HCT116 (cell line): Measurements from ENCODE around the gene UMAD1. TPM values are rescaled to one million over a fixed set of nuclear protein-coding genes. Genes with fewer than 3 reads are reported as not detected.

Experiments
- ATAC-seq: fragments of 200-7000 bp; cut with Tn5 transposase; 2 replicates; pipeline ENCODE4 v1.9.1; 2020; ENCODE audit warnings: mild to moderate bottlenecking, moderate library complexity
- BruUV-seq: library from RNA; stranded (reverse); fragments of 400-500 nt; replicated peaks from 2 replicates; lab custom pipeline; 2021; lab: Mats Ljungman, UMichigan
- CTCF ChIA-PET: fragments of 300-600 bp; sonication (Branson Sonifier 250); formaldehyde crosslinking; loops from one replicate; lab custom pipeline; 2021; ENCODE audit warnings: antibody characterized with exemption; lab: Charles Lee
- POLR2A ChIA-PET: fragments of 300-600, 350-600 bp; sonication (Branson Sonifier 250); formaldehyde crosslinking; loops from one replicate; lab custom pipeline; 2021; ENCODE audit warnings: antibody characterized with exemption; lab: Charles Lee
- RAD21 ChIA-PET, 2 experiments: fragments of 300-600 bp; sonication (Branson Sonifier 250); formaldehyde crosslinking; loops; one replicate each; lab custom pipeline; 2023; ENCODE audit warnings: low total read pairs in 2 of 2; ENCODE audit not compliant: uncharacterized antibody in 2 of 2, unreplicated experiment in 2 of 2, low non-redundant PET in 1 of 2; lab: Charles Lee
- DNase-seq: peaks from one replicate; pipeline ENCODE4 v3.0.0-alpha.2; 2010; ENCODE audit warnings: low read depth, low spot score
- H2AFZ ChIP-seq: fragments of 200-600 bp; shearing (Covaris generic), sonication (generic); 2 replicates; pipeline ENCODE4 v1.6.1; 2017; ENCODE audit warnings: low read depth, mixed run types, mixed read lengths, antibody characterized with exemption, low read length; ENCODE audit not compliant: poor library complexity, severe bottlenecking
- H3K27ac ChIP-seq: 2 replicates; pipeline ENCODE4 v1.5.1; 2012; ENCODE audit warnings: low read depth, low read length
- H3K27me3 ChIP-seq: fragments of 200-600 bp; sonication (generic); 2 replicates; pipeline ENCODE4 v1.6.1; 2016; ENCODE audit warnings: mixed run types, low read length, mixed read lengths; ENCODE audit not compliant: insufficient read depth
- H3K36me3 ChIP-seq, 2 experiments: fragments of 200-500 bp in 1 of 2; fragments of 200-600 bp in 1 of 2; sonication (Bioruptor generic) in 1 of 2; sonication (generic) in 1 of 2; 2 replicates each; pipeline versions ENCODE4 v1.5.1 to v1.6.1; 2014 to 2016; ENCODE audit warnings: low read length in 2 of 2, inconsistent platforms in 1 of 2, mixed read lengths in 1 of 2, mixed run types in 1 of 2; ENCODE audit not compliant: insufficient read depth in 2 of 2, control insufficient read depth in 1 of 2
- H3K4me1 ChIP-seq, 2 experiments: fragments of 200-600 bp in 1 of 2; sonication (generic) in 1 of 2; 2 replicates each; pipeline versions ENCODE4 v1.5.1 to v1.6.1; 2012 to 2017; ENCODE audit warnings: low read length in 2 of 2, inconsistent platforms in 1 of 2, mild to moderate bottlenecking in 1 of 2, mixed read lengths in 1 of 2, mixed run types in 1 of 2, moderate library complexity in 1 of 2; ENCODE audit not compliant: insufficient read depth in 2 of 2, control insufficient read depth in 1 of 2
- H3K4me2 ChIP-seq: fragments of 200-600 bp; sonication (generic); 2 replicates; pipeline ENCODE4 v1.6.1; 2017; ENCODE audit warnings: mixed run types, low read length, mixed read lengths
- H3K4me3 ChIP-seq, 2 experiments: fragments of 200-600 bp in 1 of 2; sonication (generic) in 1 of 2; replicated peaks in 1 of 2; 2 replicates each; pipeline ENCODE4 v1.5.1; 2011 to 2016; ENCODE audit warnings: low read length in 2 of 2, control low read depth in 1 of 2, low read depth in 1 of 2, mild to moderate bottlenecking in 1 of 2, mixed read lengths in 1 of 2, mixed run types in 1 of 2
- H3K79me2 ChIP-seq: fragments of 200-600 bp; sonication (generic); 2 replicates; pipeline ENCODE4 v1.6.1; 2017; ENCODE audit warnings: mild to moderate bottlenecking, mixed run types, low read length, moderate library complexity, mixed read lengths; ENCODE audit not compliant: insufficient read depth
- H3K9ac ChIP-seq: fragments of 200-600 bp; sonication (generic); 2 replicates; pipeline ENCODE4 v1.6.1; 2016; ENCODE audit warnings: low read length, mixed read lengths
- H3K9me2 ChIP-seq: fragments of 200-600 bp; sonication (generic), shearing (Covaris generic); 2 replicates; pipeline ENCODE4 v1.6.1; 2017; ENCODE audit warnings: mixed run types, mild to moderate bottlenecking, moderate library complexity; ENCODE audit not compliant: insufficient read depth
- H3K9me3 ChIP-seq, 2 experiments: fragments of 200-500 bp in 1 of 2; fragments of 200-600 bp in 1 of 2; sonication (Bioruptor generic) in 1 of 2; sonication (generic) in 1 of 2; 2 replicates each; pipeline ENCODE4 v1.6.1; 2014 to 2017; ENCODE audit warnings: low read length in 2 of 2, mixed read lengths in 2 of 2, inconsistent platforms in 1 of 2, low read depth in 1 of 2, mild to moderate bottlenecking in 1 of 2, mixed run types in 1 of 2, moderate library complexity in 1 of 2; ENCODE audit not compliant: control insufficient read depth in 1 of 2, insufficient read depth in 1 of 2
- H4K20me1 ChIP-seq: fragments of 200-600 bp; sonication (generic), shearing (Covaris generic); 2 replicates; pipeline ENCODE4 v1.6.1; 2017; ENCODE audit warnings: mixed run types, mild to moderate bottlenecking, moderate library complexity; ENCODE audit not compliant: insufficient read depth
- CBX3 ChIP-seq: IDR thresholded peaks from 2 replicates; pipeline ENCODE4 v1.6.1; 2012; ENCODE audit warnings: low read depth
- EGR1 ChIP-seq: IDR thresholded peaks from 2 replicates; pipeline ENCODE4 v1.6.1; 2012; ENCODE audit warnings: low read depth
- EZH2 ChIP-seq: fragments of 200-600 bp; sonication (generic); IDR thresholded peaks from 2 replicates; pipeline ENCODE4 v1.6.1; 2017; ENCODE audit warnings: antibody characterized with exemption, mixed run types
- EZH2phosphoT487 ChIP-seq: fragments of 200-600 bp; IDR thresholded peaks from 2 replicates; pipeline ENCODE4 v1.6.1; 2018; ENCODE audit warnings: antibody characterized with exemption, borderline replicate concordance
- FOSL1 ChIP-seq: IDR thresholded peaks from 2 replicates; pipeline ENCODE4 v1.6.1; 2012; ENCODE audit warnings: low read depth
- JUND ChIP-seq: IDR thresholded peaks from 2 replicates; pipeline ENCODE4 v1.6.1; 2012
- POLR2AphosphoS5 ChIP-seq: IDR thresholded peaks from 2 replicates; pipeline ENCODE4 v1.6.1; 2011; ENCODE audit warnings: mild to moderate bottlenecking, low read depth, low read length, moderate library complexity
- RAD21 ChIP-seq: IDR thresholded peaks from 2 replicates; pipeline ENCODE4 v1.6.1; 2012; ENCODE audit warnings: low read depth, mild to moderate bottlenecking
- SIN3A ChIP-seq: IDR thresholded peaks from 2 replicates; pipeline ENCODE4 v1.6.1; 2012; ENCODE audit warnings: low read depth
- SRF ChIP-seq: IDR thresholded peaks from 2 replicates; pipeline ENCODE4 v1.6.1; 2012; ENCODE audit warnings: low read depth
- YY1 ChIP-seq: IDR thresholded peaks from 2 replicates; pipeline ENCODE4 v1.6.1; 2011; ENCODE audit warnings: low read length, low read depth, moderate library complexity, mild to moderate bottlenecking; ENCODE audit not compliant: insufficient replicate concordance; ENCODE audit errors: extremely low read depth
- ZFX ChIP-seq: fragments of 450-650 bp; IDR thresholded peaks from 2 replicates; pipeline ENCODE4 v1.6.1; 2017
- ZNF274 ChIP-seq: fragments of 200-500 bp; sonication (Bioruptor generic); IDR thresholded peaks from 2 replicates; pipeline ENCODE4 v1.6.1; 2014; ENCODE audit warnings: mild to moderate bottlenecking, low read depth, low read length, inconsistent platforms
- intact Hi-C: fragments of 100-400 bp; cut with micrococcal nuclease; formaldehyde crosslinking; loops from 2 replicates; pipeline ENCODE4 v1.10.0; 2022
- total RNA-seq: library from RNA; stranded (reverse); gene quantifications from one replicate; pipeline ENCODE4 v1.2.1, GENCODE V29; 2021; ENCODE audit not compliant: unreplicated experiment
- TF ChIP-seq, protein P1 (sequence below): IDR thresholded peaks from 2 replicates; pipeline ENCODE4 v1.6.1; 2012; ENCODE audit warnings: low read depth
- TF ChIP-seq, protein P2 (sequence below): IDR thresholded peaks from 2 replicates; pipeline ENCODE4 v1.6.1; 2012
- TF ChIP-seq, protein P3 (sequence below), 3 experiments: fragments of 200-600 bp in 1 of 3; sonication (generic) in 1 of 3; IDR thresholded peaks in 2 of 3; conservative IDR thresholded peaks in 1 of 3; 2 replicates each; pipeline ENCODE4 v1.5.1; 2012 to 2017; ENCODE audit warnings: low read depth in 2 of 3, low read length in 2 of 3, antibody characterized with exemption in 1 of 3, borderline replicate concordance in 1 of 3, control low read depth in 1 of 3, mild to moderate bottlenecking in 1 of 3, mixed read lengths in 1 of 3, mixed run types in 1 of 3, moderate library complexity in 1 of 3; ENCODE audit not compliant: insufficient read depth in 1 of 3
- TF ChIP-seq, protein P4 (sequence below): IDR thresholded peaks from 2 replicates; pipeline ENCODE4 v1.6.1; 2011; ENCODE audit warnings: mild to moderate bottlenecking, low read length, moderate library complexity; ENCODE audit not compliant: insufficient replicate concordance; ENCODE audit errors: extremely low read depth
- TF ChIP-seq, protein P5 (sequence below): IDR thresholded peaks from 2 replicates; pipeline ENCODE4 v1.6.1; 2012

UMAD1 gene
- total RNA-seq, 1 experiment from 2014 or later, result 12.7 TPM

DNA sequence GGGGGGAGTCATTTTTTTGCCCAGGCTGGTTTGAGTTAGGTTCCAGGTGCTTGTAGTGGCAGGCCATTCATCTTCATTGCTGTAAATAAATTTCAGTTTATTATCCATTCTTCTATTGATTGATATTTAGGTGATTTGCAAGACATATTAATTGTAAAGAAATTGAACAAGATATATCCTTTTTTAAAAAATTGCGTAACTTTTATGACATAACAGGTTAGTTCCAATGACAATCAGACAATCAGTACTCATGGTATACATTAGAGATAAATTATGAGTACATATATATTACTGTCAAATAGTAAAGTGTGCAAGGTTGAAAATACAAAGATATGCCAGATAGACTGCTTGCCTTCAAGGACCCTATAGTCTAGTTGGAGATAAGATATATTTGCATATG is 235.9 kb downstream of the UMAD1 start (continued):
- TF ChIP-seq POLR2AphosphoS5, result no peak
- no peak for TF ChIP-seq RAD21

DNA sequence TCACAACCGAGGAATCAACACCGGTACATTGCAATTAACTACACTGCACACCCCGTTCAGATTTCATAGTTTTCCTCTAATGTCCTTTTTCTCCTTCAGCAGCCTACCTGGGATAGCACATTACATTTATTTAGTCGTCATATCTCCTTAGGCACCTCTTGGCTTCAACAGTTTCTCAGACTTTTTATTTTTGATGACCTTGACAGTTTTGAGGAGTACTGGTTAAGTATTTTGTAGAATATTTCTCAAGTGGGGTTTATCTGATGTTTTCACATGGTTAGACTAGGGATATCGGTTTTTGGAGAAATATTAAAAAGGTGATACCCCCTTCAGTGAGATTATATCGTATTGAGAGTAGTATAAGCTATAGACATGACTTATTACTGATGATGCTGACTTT is 241.0 kb downstream of the UMAD1 start:
- DNase-seq (no peak), ATAC-seq (no peak)
- H3K27me3 ChIP-seq, result no peaks in the 10 kb centered on the region
- H3K9me3 ChIP-seq, result no peaks in the 10 kb centered on the region
- no peaks in the 10 kb centered on the region for H3K9me2 ChIP-seq
- H3K27ac ChIP-seq, result no peak overlapping the region
- no peaks in the 10 kb centered on the region for H4K20me1 ChIP-seq
- no peak overlapping the region for H3K4me2 ChIP-seq
- no peak for TF ChIP-seq YY1
- no peak for TF ChIP-seq EZH2phosphoT487
- no peak for TF ChIP-seq CBX3
- TF ChIP-seq, protein P1, sequence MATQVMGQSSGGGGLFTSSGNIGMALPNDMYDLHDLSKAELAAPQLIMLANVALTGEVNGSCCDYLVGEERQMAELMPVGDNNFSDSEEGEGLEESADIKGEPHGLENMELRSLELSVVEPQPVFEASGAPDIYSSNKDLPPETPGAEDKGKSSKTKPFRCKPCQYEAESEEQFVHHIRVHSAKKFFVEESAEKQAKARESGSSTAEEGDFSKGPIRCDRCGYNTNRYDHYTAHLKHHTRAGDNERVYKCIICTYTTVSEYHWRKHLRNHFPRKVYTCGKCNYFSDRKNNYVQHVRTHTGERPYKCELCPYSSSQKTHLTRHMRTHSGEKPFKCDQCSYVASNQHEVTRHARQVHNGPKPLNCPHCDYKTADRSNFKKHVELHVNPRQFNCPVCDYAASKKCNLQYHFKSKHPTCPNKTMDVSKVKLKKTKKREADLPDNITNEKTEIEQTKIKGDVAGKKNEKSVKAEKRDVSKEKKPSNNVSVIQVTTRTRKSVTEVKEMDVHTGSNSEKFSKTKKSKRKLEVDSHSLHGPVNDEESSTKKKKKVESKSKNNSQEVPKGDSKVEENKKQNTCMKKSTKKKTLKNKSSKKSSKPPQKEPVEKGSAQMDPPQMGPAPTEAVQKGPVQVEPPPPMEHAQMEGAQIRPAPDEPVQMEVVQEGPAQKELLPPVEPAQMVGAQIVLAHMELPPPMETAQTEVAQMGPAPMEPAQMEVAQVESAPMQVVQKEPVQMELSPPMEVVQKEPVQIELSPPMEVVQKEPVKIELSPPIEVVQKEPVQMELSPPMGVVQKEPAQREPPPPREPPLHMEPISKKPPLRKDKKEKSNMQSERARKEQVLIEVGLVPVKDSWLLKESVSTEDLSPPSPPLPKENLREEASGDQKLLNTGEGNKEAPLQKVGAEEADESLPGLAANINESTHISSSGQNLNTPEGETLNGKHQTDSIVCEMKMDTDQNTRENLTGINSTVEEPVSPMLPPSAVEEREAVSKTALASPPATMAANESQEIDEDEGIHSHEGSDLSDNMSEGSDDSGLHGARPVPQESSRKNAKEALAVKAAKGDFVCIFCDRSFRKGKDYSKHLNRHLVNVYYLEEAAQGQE, result no peak
- TF ChIP-seq, protein P2, sequence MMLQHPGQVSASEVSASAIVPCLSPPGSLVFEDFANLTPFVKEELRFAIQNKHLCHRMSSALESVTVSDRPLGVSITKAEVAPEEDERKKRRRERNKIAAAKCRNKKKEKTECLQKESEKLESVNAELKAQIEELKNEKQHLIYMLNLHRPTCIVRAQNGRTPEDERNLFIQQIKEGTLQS, result no peak
- no peak for TF ChIP-seq EZH2
- no peak for TF ChIP-seq JUND
- TF ChIP-seq, protein P3, sequence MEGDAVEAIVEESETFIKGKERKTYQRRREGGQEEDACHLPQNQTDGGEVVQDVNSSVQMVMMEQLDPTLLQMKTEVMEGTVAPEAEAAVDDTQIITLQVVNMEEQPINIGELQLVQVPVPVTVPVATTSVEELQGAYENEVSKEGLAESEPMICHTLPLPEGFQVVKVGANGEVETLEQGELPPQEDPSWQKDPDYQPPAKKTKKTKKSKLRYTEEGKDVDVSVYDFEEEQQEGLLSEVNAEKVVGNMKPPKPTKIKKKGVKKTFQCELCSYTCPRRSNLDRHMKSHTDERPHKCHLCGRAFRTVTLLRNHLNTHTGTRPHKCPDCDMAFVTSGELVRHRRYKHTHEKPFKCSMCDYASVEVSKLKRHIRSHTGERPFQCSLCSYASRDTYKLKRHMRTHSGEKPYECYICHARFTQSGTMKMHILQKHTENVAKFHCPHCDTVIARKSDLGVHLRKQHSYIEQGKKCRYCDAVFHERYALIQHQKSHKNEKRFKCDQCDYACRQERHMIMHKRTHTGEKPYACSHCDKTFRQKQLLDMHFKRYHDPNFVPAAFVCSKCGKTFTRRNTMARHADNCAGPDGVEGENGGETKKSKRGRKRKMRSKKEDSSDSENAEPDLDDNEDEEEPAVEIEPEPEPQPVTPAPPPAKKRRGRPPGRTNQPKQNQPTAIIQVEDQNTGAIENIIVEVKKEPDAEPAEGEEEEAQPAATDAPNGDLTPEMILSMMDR (IDR thresholded peaks at IDR 0.05 in 2 of 3, conservative IDR thresholded peaks at IDR 0.05 in 1 of 3; ENCODE audit: borderline replicate concordance in 1 of 3, insufficient read depth in 1 of 3, low read depth in 2 of 3, low read length in 2 of 3), result no peak
- no peak for TF ChIP-seq SRF
- no peak for TF ChIP-seq ZNF274
- TF ChIP-seq, protein P4, sequence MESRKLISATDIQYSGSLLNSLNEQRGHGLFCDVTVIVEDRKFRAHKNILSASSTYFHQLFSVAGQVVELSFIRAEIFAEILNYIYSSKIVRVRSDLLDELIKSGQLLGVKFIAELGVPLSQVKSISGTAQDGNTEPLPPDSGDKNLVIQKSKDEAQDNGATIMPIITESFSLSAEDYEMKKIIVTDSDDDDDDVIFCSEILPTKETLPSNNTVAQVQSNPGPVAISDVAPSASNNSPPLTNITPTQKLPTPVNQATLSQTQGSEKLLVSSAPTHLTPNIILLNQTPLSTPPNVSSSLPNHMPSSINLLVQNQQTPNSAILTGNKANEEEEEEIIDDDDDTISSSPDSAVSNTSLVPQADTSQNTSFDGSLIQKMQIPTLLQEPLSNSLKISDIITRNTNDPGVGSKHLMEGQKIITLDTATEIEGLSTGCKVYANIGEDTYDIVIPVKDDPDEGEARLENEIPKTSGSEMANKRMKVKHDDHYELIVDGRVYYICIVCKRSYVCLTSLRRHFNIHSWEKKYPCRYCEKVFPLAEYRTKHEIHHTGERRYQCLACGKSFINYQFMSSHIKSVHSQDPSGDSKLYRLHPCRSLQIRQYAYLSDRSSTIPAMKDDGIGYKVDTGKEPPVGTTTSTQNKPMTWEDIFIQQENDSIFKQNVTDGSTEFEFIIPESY, result no peak
- no peak for TF ChIP-seq SIN3A
- no peak for TF ChIP-seq POLR2AphosphoS5
- TF ChIP-seq RAD21, result no peak
- TF ChIP-seq EGR1, result no peak
- no peak for TF ChIP-seq FOSL1
- TF ChIP-seq, protein P5, sequence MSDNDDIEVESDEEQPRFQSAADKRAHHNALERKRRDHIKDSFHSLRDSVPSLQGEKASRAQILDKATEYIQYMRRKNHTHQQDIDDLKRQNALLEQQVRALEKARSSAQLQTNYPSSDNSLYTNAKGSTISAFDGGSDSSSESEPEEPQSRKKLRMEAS, result no peak
- TF ChIP-seq ZFX, result no peak
- H3K79me2 ChIP-seq, result no peaks in the 10 kb centered on the region
- no peak overlapping the region for H2AFZ ChIP-seq
- no peaks in the 10 kb centered on the region for H3K36me3 ChIP-seq
- no peak overlapping the region for H3K4me3 ChIP-seq
- intact Hi-C loops, result no loop called here
- ChIA-PET RAD21 (no interaction called here), CTCF (no interaction called here), POLR2A (no interaction called here)
- H3K4me1 ChIP-seq, result no peaks in the 10 kb centered on the region
- H3K9ac ChIP-seq, result no peak overlapping the region
- no TSS peak for BruUV-seq
